ENCODE measurements around the gene CNTN5. TPM values are rescaled to one million over a fixed set of nuclear protein-coding genes. Genes with fewer than 3 reads are reported as not detected.

The CNTN5 gene
- total and polyA plus RNA-seq, 2 experiments from 2014 or later = 9.6 to 10.6 TPM

- no peak overlapping the region for H3K4me2 ChIP-seq
- TF ChIP-seq CTCF (IDR thresholded peaks at IDR 0.05; ENCODE audit: poor library complexity) = no peak
- no peak for TF ChIP-seq EZH2 (IDR thresholded peaks at IDR 0.05; ENCODE audit: borderline replicate concordance)
- no peak for TF ChIP-seq EZH2phosphoT487 (IDR thresholded peaks at IDR 0.05; ENCODE audit: low read depth, severe bottlenecking, unreplicated experiment)
- 53% methylated on average over 3 of the region's 3 CpGs for WGBS (ENCODE audit: low lambda C conversion rate, missing lambda C conversion rate)
- H3K4me1 ChIP-seq (ENCODE audit: insufficient read depth) = no peaks in the 10 kb centered on the region
- no peaks in the 10 kb centered on the region for H4K20me1 ChIP-seq (ENCODE audit: insufficient read depth, poor library complexity, severe bottlenecking)
- DNase-seq (ENCODE audit: low spot score) = peak; percentile 9
- no peaks in the 10 kb centered on the region for H3K9me3 ChIP-seq (ENCODE audit: low read depth)
- no peaks in the 10 kb centered on the region for H3K9me2 ChIP-seq (replicated peaks; ENCODE audit: insufficient read depth)
- peak overlapping the region; percentile 29 for H3K27ac ChIP-seq
- no peak overlapping the region for H3K4me3 ChIP-seq
- no peak overlapping the region for H2AFZ ChIP-seq
- H3K36me3 ChIP-seq (replicated peaks; ENCODE audit: insufficient read depth, low read depth) = no peaks in the 10 kb centered on the region
- H3K79me2 ChIP-seq = no peaks in the 10 kb centered on the region
- no peaks in the 10 kb centered on the region for H3K27me3 ChIP-seq
These were observed 746.1 kb downstream of the CNTN5 start for GRCh38 chr11:99766811-99767210.

- DNase-seq (ENCODE audit: low spot score) = peak; percentile 19
- Histone ChIP-seq H3K79me2 (no peaks in the 10 kb centered on the region), H3K4me3 (no peak overlapping the region), H3K9me2 (replicated peaks; ENCODE audit: insufficient read depth) (no peaks in the 10 kb centered on the region), H3K27me3 (no peaks in the 10 kb centered on the region), H3K9me3 (ENCODE audit: low read depth) (no peaks in the 10 kb centered on the region), H3K4me2 (no peak overlapping the region), H4K20me1 (ENCODE audit: insufficient read depth, poor library complexity, severe bottlenecking) (no peaks in the 10 kb centered on the region), H3K36me3 (replicated peaks; ENCODE audit: insufficient read depth, low read depth) (no peaks in the 10 kb centered on the region), H2AFZ (no peak overlapping the region), H3K27ac (no peak overlapping the region), H3K4me1 (ENCODE audit: insufficient read depth) (no peaks in the 10 kb centered on the region)
- WGBS (ENCODE audit: low lambda C conversion rate, missing lambda C conversion rate) = 44% methylated on average over 5 of the region's 5 CpGs
- TF ChIP-seq EZH2 (IDR thresholded peaks at IDR 0.05; ENCODE audit: borderline replicate concordance) (no peak), CTCF (IDR thresholded peaks at IDR 0.05; ENCODE audit: poor library complexity) (no peak), EZH2phosphoT487 (IDR thresholded peaks at IDR 0.05; ENCODE audit: low read depth, severe bottlenecking, unreplicated experiment) (no peak)
These were observed 752.9 kb downstream of the CNTN5 start for GRCh38 chr11:99773646-99774045.

- no peak for TF ChIP-seq CTCF (IDR thresholded peaks at IDR 0.05; ENCODE audit: poor library complexity)
- no peak for TF ChIP-seq EZH2 (IDR thresholded peaks at IDR 0.05; ENCODE audit: borderline replicate concordance)
- TF ChIP-seq EZH2phosphoT487 (IDR thresholded peaks at IDR 0.05; ENCODE audit: low read depth, severe bottlenecking, unreplicated experiment) = no peak
- H4K20me1 ChIP-seq (ENCODE audit: insufficient read depth, poor library complexity, severe bottlenecking) = no peaks in the 10 kb centered on the region
These were observed 760.3 kb downstream of the CNTN5 start for GRCh38 chr11:99781074-99781473.

GRCh38 chr11:99791354-99791753, 770.6 kb downstream of the CNTN5 start:
- Histone ChIP-seq H3K9me2 (replicated peaks; ENCODE audit: insufficient read depth) (no peaks in the 10 kb centered on the region), H3K79me2 (no peaks in the 10 kb centered on the region), H3K4me3 (no peak overlapping the region), H3K36me3 (replicated peaks; ENCODE audit: insufficient read depth, low read depth) (no peaks in the 10 kb centered on the region), H3K27me3 (no peaks in the 10 kb centered on the region), H3K4me1 (ENCODE audit: insufficient read depth) (no peaks in the 10 kb centered on the region), H3K27ac (no peak overlapping the region), H4K20me1 (ENCODE audit: insufficient read depth, poor library complexity, severe bottlenecking) (no peaks in the 10 kb centered on the region), H2AFZ (no peak overlapping the region), H3K4me2 (no peak overlapping the region), H3K9me3 (ENCODE audit: low read depth) (no peaks in the 10 kb centered on the region)
- WGBS (ENCODE audit: low lambda C conversion rate, missing lambda C conversion rate) = 40% methylated on average over 2 of the region's 2 CpGs
- TF ChIP-seq EZH2 (IDR thresholded peaks at IDR 0.05; ENCODE audit: borderline replicate concordance) (no peak), EZH2phosphoT487 (IDR thresholded peaks at IDR 0.05; ENCODE audit: low read depth, severe bottlenecking, unreplicated experiment) (no peak), CTCF (IDR thresholded peaks at IDR 0.05; ENCODE audit: poor library complexity) (no peak)
- DNase-seq (ENCODE audit: low spot score) = no peak

More at GRCh38 chr11:99781074-99781473, 760.3 kb downstream of the CNTN5 start:
- Histone ChIP-seq H2AFZ (no peak overlapping the region), H3K9me3 (ENCODE audit: low read depth) (no peaks in the 10 kb centered on the region), H3K36me3 (replicated peaks; ENCODE audit: insufficient read depth, low read depth) (no peaks in the 10 kb centered on the region), H3K27ac (no peak overlapping the region), H3K4me2 (no peak overlapping the region), H3K79me2 (no peaks in the 10 kb centered on the region), H3K4me1 (ENCODE audit: insufficient read depth) (no peaks in the 10 kb centered on the region), H3K4me3 (no peak overlapping the region), H3K9me2 (replicated peaks; ENCODE audit: insufficient read depth) (no peaks in the 10 kb centered on the region), H3K27me3 (no peaks in the 10 kb centered on the region)
- DNase-seq (ENCODE audit: low spot score) = no peak

Data from hepatocyte (in vitro differentiated cells).